ENCODE results near the gene PHYH.
"Not testable (repeated sequence)": the region's sequence is repeated elsewhere in the genome, so short reads cannot be mapped to it uniquely, and the experiment has no call there.

The PHYH gene

GRCh38 chr10:13298748-13299436 lies 972 bp downstream of the PHYH start:
- no peak for TF ChIP-seq CTCF (IDR thresholded peaks at IDR 0.05; ENCODE audit: extremely low read depth, insufficient read depth, missing control alignments)
- in situ Hi-C loops (cut with MboI; ENCODE audit: low pct_unique_long_range_greater_than_20kb, low sequenced_read_pairs, unreplicated experiment) = no loop called here
- no peak for DNase-seq (ENCODE audit: low spot score)

GRCh38 chr10:13296476-13296875 lies 3.4 kb downstream of the PHYH start:
- TF ChIP-seq CTCF (IDR thresholded peaks at IDR 0.05; ENCODE audit: extremely low read depth, insufficient read depth, missing control alignments) = no peak
- DNase-seq (ENCODE audit: low spot score) = no peak
- in situ Hi-C loops (cut with MboI; ENCODE audit: low pct_unique_long_range_greater_than_20kb, low sequenced_read_pairs, unreplicated experiment) = no loop called here

- TF ChIP-seq CTCF (IDR thresholded peaks at IDR 0.05; ENCODE audit: extremely low read depth, insufficient read depth, missing control alignments) = no peak
- DNase-seq (ENCODE audit: low spot score) = no peak
- in situ Hi-C loops (cut with MboI; ENCODE audit: low pct_unique_long_range_greater_than_20kb, low sequenced_read_pairs, unreplicated experiment) = no loop called here
Measured at GRCh38 chr10:13294784-13295183, 5.1 kb downstream of the PHYH start.

GRCh38 chr10:13291821-13292773 lies 7.8 kb downstream of the PHYH start:
- TF ChIP-seq CTCF (IDR thresholded peaks at IDR 0.05; ENCODE audit: extremely low read depth, insufficient read depth, missing control alignments) = no peak
- in situ Hi-C loops (cut with MboI; ENCODE audit: low pct_unique_long_range_greater_than_20kb, low sequenced_read_pairs, unreplicated experiment) = no loop called here
- DNase-seq (ENCODE audit: low spot score) = no peak

GRCh38 chr10:13291061-13291460 lies 8.8 kb downstream of the PHYH start:
- DNase-seq (ENCODE audit: low spot score) = no peak
- TF ChIP-seq CTCF (IDR thresholded peaks at IDR 0.05; ENCODE audit: extremely low read depth, insufficient read depth, missing control alignments) = no peak
- in situ Hi-C loops (cut with MboI; ENCODE audit: low pct_unique_long_range_greater_than_20kb, low sequenced_read_pairs, unreplicated experiment) = no loop called here

- no peak for DNase-seq (ENCODE audit: low spot score)
- no peak for TF ChIP-seq CTCF (IDR thresholded peaks at IDR 0.05; ENCODE audit: extremely low read depth, insufficient read depth, missing control alignments)
- in situ Hi-C loops (cut with MboI; ENCODE audit: low pct_unique_long_range_greater_than_20kb, low sequenced_read_pairs, unreplicated experiment) = no loop called here
Measured at GRCh38 chr10:13284050-13284449, 15.8 kb downstream of the PHYH start.

GRCh38 chr10:13282348-13282747 lies 17.5 kb downstream of the PHYH start:
- in situ Hi-C loops (cut with MboI; ENCODE audit: low pct_unique_long_range_greater_than_20kb, low sequenced_read_pairs, unreplicated experiment); DNase-seq (ENCODE audit: low spot score): not testable (repeated sequence)

Measured in GM13977 (cell line).